Calu3 (cell line): ENCODE results near the gene LDB1. TPM values are rescaled to one million over a fixed set of nuclear protein-coding genes. Genes with fewer than 3 reads are reported as not detected.
A peak's percentile ranks its signal among the peaks of the same experiment; 100 is the strongest.

ENCODE experiments used
- BruUV-seq: library from RNA; stranded (reverse); fragments of 400-500 nt; replicated peaks from 2 replicates; lab custom pipeline; 2021; lab: Mats Ljungman, UMichigan
- CTCF ChIA-PET: fragments of 300-600 bp; sonication (Branson Sonifier 250); formaldehyde crosslinking; loops from one replicate; lab custom pipeline; 2022; ENCODE audit warnings: antibody characterized with exemption; lab: Charles Lee
- DNase-seq: peaks from one replicate; pipeline ENCODE4 v3.0.0; 2022
- H3K27ac Mint-ChIP-seq: one replicate; pipeline ENCODE4 v1.8.0; 2022; ENCODE audit warnings: mixed read lengths; ENCODE audit not compliant: unreplicated experiment
- H3K27me3 Mint-ChIP-seq: one replicate; pipeline ENCODE4 v1.8.0; 2022; ENCODE audit warnings: mixed read lengths; ENCODE audit not compliant: unreplicated experiment
- H3K36me3 Mint-ChIP-seq: one replicate; pipeline ENCODE4 v1.8.0; 2022; ENCODE audit warnings: mild to moderate bottlenecking, moderate library complexity, mixed read lengths; ENCODE audit not compliant: insufficient read depth, unreplicated experiment
- H3K4me1 Mint-ChIP-seq: one replicate; pipeline ENCODE4 v1.8.0; 2022; ENCODE audit warnings: mild to moderate bottlenecking, low read depth, mixed read lengths; ENCODE audit not compliant: unreplicated experiment
- H3K4me3 Mint-ChIP-seq: one replicate; pipeline ENCODE4 v1.8.0; 2022; ENCODE audit warnings: mild to moderate bottlenecking, low read depth, moderate library complexity, mixed read lengths; ENCODE audit not compliant: unreplicated experiment
- H3K9me3 Mint-ChIP-seq: one replicate; pipeline ENCODE4 v1.8.0; 2022; ENCODE audit warnings: low read depth, mixed read lengths; ENCODE audit not compliant: unreplicated experiment
- intact Hi-C: fragments of 100-400 bp; cut with micrococcal nuclease; formaldehyde crosslinking; loops from one replicate; pipeline ENCODE4 v1.10.0; 2022; ENCODE audit not compliant: unreplicated experiment
- total RNA-seq: library from RNA; stranded (reverse); gene quantifications from 2 replicates; pipeline ENCODE4 v1.2.3, GENCODE V29; 2022
- TF ChIP-seq, protein P1 (sequence below): fragments of 200-600 bp; IDR thresholded peaks from one replicate; pipeline ENCODE4 v1.8.0; 2022; ENCODE audit warnings: antibody characterized with exemption; ENCODE audit not compliant: unreplicated experiment

LDB1 gene
- total RNA-seq, 1 experiment from 2014 or later: 27.5 TPM

DNA sequence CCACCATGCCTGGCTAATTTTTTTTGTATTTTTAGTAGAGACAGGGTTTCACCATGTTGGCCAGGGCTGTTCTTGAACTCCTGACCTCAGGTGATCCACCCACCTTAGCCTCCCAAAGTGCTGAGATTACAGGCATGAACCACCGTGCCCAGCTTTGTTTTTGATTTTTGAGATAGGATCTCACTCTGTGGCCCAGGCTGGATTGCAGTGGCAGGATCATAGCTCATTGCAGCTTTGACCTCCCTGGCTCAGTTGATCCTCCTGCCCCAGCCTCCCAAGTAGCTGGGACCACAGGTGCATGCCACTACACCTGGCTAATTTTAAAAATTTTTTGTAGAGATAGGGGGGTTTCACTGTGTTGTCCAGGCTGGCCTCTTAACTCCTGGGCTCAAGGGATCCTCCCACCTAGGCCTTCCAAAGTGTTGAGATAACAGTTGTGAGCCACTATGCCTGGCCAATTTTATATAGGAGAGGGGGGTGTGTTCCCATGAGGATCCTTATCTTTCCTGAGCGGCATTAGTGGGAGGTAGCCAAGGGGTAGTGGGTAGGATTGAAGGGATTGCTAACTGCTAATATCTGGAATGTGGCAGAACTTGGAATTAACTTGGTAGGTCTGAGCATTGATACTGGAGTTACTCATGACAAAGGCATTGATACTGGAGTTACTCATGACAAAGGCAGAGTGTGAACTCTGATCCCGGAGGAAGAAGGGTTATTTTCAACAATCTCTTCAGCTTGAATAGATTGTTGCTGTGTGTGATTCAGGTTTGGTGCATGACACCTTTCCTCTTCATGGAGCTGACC lies 31.0 kb upstream of the LDB1 start:
- intact Hi-C loops: no loop called here
- Mint-ChIP-seq H3K4me1 (peaks cover 17% of the 10 kb centered on the region), H3K36me3 (peaks cover 74% of the 10 kb centered on the region), H3K27ac (peak overlapping the region; percentile 74), H3K9me3 (no peaks in the 10 kb centered on the region), H3K27me3 (no peaks in the 10 kb centered on the region), H3K4me3 (peak overlapping the region; percentile 76)
- CTCF ChIA-PET: interaction anchor here (0.8 kb wide), 1 partner anchor 18 kb away, joined by 3 read pairs; no protein-coding TSS in a partner anchor
- no peak for DNase-seq
- TF ChIP-seq, protein P1, sequence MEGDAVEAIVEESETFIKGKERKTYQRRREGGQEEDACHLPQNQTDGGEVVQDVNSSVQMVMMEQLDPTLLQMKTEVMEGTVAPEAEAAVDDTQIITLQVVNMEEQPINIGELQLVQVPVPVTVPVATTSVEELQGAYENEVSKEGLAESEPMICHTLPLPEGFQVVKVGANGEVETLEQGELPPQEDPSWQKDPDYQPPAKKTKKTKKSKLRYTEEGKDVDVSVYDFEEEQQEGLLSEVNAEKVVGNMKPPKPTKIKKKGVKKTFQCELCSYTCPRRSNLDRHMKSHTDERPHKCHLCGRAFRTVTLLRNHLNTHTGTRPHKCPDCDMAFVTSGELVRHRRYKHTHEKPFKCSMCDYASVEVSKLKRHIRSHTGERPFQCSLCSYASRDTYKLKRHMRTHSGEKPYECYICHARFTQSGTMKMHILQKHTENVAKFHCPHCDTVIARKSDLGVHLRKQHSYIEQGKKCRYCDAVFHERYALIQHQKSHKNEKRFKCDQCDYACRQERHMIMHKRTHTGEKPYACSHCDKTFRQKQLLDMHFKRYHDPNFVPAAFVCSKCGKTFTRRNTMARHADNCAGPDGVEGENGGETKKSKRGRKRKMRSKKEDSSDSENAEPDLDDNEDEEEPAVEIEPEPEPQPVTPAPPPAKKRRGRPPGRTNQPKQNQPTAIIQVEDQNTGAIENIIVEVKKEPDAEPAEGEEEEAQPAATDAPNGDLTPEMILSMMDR: no peak
- BruUV-seq: no TSS peak

DNA sequence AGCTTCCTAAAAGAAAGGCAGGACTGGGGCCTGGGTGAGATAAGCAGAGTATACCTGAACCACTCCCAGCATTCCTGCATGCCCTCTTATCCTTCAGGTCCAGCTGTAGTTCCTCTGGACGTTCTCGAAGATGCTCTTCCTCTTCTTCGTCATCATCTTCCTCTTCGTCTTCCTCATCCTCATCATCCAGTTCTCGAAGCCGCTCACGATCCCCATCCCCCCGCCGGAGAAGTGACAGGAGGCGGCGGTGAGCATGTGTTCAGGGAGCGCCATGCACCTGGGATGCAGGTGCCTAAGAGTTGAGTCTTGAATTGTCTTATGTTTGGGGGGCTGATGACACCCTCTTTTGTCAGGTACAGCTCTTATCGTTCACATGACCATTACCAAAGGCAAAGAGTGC lies 28.1 kb upstream of the LDB1 start:
- no peak overlapping the region for H3K4me3 Mint-ChIP-seq
- intact Hi-C loops: no loop called here
- no TSS peak for BruUV-seq
- peak overlapping the region; percentile 9 for H3K27ac Mint-ChIP-seq
- DNase-seq: no peak
- H3K36me3 Mint-ChIP-seq: peaks cover 71% of the 10 kb centered on the region
- TF ChIP-seq, protein P1: no peak
- CTCF ChIA-PET: no interaction called here
- peaks cover 17% of the 10 kb centered on the region for H3K4me1 Mint-ChIP-seq
- H3K27me3 Mint-ChIP-seq: no peaks in the 10 kb centered on the region
- no peaks in the 10 kb centered on the region for H3K9me3 Mint-ChIP-seq

DNA sequence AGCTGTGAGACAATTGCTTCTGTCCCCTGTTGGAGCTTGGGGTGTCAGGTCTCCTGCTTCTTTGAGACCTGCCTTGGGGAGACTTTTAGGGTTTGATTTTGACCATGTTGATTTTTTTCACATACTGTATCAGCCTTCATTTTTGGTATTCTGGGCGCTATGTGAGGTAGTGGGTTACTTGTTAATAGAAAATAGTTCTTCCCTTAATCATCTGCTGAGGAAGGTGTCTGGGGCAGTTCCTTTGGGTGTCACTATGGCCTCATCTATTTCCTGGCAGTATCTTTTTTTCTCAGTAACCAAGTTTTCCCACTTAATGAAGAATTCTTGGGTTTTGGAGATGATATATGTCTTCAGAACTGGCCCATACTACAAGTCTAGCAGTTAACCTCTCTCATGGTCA lies 27.4 kb upstream of the LDB1 start:
- TF ChIP-seq, protein P1: no peak
- Mint-ChIP-seq H3K36me3 (peaks cover 71% of the 10 kb centered on the region), H3K4me1 (peaks cover 17% of the 10 kb centered on the region), H3K27ac (no peak overlapping the region), H3K4me3 (no peak overlapping the region), H3K9me3 (no peaks in the 10 kb centered on the region), H3K27me3 (no peaks in the 10 kb centered on the region)
- no TSS peak for BruUV-seq
- DNase-seq: no peak
- CTCF ChIA-PET: no interaction called here
- intact Hi-C loops: no loop called here

DNA sequence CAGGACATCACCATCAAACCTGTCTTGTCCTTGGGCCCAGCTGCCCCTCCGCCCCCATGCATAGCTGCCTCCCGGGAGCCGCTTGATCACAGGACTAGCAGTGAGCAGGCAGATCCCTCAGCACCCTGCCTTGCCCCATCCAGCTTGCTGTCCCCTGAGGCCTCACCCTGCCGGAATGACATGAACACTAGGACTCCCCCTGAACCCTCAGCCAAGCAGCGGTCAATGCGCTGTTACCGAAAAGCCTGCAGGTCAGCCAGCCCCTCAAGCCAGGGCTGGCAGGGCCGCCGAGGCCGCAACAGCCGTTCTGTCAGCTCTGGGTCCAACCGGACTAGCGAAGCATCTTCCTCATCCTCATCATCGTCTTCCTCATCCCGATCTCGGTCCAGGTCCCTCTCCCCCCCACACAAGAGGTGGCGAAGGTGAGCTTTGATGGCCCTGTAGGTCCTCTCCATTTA lies 26.8 kb upstream of the LDB1 start:
- H3K4me3 Mint-ChIP-seq: no peak overlapping the region
- peaks cover 17% of the 10 kb centered on the region for H3K4me1 Mint-ChIP-seq
- intact Hi-C loops: no loop called here
- DNase-seq: no peak
- H3K27me3 Mint-ChIP-seq: no peaks in the 10 kb centered on the region
- BruUV-seq: no TSS peak
- H3K9me3 Mint-ChIP-seq: no peaks in the 10 kb centered on the region
- H3K27ac Mint-ChIP-seq: no peak overlapping the region
- TF ChIP-seq, protein P1: no peak
- H3K36me3 Mint-ChIP-seq: peaks cover 68% of the 10 kb centered on the region
- CTCF ChIA-PET: no interaction called here
